ENCODE data around the gene MFSD6.

GRCh38 chr2:190490502-190490901, 82.3 kb downstream of the MFSD6 start:
- TF ChIP-seq CTCF (IDR thresholded peaks at IDR 0.05), result no peak
- TF ChIP-seq POLR2A (IDR thresholded peaks at IDR 0.05), result no peak

Measured in esophagus squamous epithelium (tissue), 4 donors.